Activated CD8-positive, alpha-beta memory T cell treated with anti-CD3 and anti-CD28 coated beads, Interleukin-2, amount 50 U/mL, for 1 hour (primary cell): ENCODE measurements around the gene TMEM163.
"Not testable (repeated sequence)": the region's sequence is repeated elsewhere in the genome, so short reads cannot be mapped to it uniquely, and the experiment has no call there.

Experiments
- DNase-seq: peaks from one replicate; pipeline ENCODE4 v3.0.0-alpha.2; 2020; ENCODE audit errors: extremely low read depth

TMEM163 gene

DNA sequence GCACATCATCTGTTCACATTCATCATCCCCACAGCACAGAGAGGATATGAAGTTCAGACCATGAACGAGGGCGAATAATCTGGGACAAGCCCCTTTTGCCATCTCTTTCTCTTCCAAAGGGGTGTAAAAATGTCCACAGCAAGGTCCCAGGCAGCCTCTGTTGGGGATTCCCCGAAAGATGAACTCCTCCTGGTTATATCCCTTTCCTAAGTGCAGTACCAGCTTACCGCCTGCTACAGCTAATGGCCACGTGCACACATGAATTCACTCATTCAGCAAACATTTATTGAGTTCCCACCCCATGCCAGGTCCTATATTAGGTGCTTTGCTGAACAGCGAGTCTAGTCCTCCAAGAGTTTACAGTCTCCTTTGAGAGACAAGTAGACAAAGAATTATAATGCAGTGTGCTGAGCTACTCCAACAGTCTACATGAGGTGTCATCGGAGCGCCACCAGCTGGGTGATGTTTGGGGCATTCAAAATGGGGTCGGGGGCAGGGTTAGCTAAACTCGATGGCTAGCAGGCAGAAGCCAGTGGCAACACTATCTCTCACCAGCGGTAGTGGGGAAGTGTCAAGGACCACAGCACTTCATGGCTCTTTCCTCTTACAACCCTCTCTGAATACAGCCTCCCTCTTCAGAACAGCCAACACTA, 228.9 kb downstream of the TMEM163 start:
- no peak for DNase-seq

GRCh38 chr2:134482766-134483340, 235.9 kb downstream of the TMEM163 start:
- DNase-seq, result no peak

- DNase-seq, result no peak
These were observed 236.6 kb downstream of the TMEM163 start for GRCh38 chr2:134482131-134482723.

DNA sequence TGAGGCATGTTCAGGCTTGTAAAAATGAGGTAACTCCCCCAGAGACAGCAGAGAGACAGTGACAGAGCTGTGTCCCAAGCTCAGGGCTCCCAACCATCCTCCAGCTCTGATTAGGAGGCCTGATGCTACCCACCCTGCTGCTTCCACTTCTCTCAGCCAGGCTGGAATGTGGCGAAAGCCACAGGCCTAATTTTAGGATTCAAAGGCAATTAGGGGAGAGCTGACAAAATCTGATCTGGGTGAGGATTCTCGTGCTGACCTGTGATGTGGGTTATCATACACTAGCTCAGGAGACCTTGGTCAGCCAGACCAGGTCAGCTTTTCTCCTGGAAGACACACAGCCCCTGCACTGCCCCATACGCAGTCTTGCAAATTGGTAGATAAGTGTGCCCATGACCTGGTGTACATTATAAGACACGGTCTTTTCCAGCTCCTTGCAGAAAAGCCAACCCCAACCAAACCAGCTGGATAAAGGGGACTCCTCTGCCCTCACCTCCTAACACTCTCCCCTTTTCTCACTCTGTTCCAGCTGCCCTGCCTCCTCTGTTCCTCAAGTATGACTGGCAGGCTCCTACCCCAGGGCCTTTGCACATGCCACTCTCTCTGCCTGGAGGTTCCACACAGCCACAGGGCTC, 239.0 kb downstream of the TMEM163 start:
- no peak for DNase-seq

DNA sequence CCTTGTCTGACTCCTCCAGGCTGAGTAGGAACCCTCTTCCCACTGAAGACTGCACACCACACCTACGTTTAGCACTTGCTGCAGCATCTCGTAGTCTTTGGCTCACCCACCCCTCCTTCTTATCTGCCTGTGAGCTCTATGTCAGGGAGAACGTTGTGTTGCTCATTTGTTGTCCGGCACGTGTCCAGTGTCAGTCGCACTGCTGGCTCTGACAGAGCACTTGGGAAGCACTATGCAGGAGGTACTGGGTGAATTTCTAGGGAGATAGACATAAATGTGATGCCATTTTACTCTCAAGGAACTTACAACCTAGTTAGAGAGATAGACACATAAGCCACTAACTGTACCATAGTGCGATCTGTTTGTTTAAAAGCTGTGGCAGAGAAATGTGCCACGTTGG, 241.8 kb downstream of the TMEM163 start:
- not testable (repeated sequence) for DNase-seq

DNA sequence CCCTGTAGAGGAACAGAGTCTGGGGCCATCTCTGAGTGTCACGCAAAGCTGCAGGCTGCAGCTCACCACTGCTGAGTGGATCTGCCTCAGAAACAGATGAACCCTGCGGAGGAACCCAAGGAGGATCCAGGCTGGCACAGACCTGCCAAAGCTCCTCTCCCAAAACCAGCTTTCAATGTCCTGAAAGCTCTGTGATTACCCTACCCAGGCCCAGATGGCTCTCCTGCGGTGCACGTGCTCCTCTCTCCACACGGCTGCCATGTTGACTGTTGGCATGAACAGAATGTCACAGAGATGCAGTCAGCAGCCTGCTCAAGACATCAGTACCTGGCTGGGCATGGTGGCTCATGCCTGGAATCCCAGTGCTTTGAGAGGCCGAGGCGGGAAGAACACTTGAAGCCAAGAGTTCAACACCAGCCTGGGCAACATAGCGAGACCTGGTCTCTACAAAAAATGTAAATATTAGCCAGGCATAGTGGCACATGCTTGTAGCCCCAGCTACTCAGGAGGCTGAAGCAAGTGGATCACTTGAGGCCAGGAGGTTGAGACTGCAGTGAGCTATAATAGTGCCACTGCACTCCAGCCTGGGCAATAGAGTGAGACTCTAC, 248.1 kb downstream of the TMEM163 start:
- no peak for DNase-seq

DNA sequence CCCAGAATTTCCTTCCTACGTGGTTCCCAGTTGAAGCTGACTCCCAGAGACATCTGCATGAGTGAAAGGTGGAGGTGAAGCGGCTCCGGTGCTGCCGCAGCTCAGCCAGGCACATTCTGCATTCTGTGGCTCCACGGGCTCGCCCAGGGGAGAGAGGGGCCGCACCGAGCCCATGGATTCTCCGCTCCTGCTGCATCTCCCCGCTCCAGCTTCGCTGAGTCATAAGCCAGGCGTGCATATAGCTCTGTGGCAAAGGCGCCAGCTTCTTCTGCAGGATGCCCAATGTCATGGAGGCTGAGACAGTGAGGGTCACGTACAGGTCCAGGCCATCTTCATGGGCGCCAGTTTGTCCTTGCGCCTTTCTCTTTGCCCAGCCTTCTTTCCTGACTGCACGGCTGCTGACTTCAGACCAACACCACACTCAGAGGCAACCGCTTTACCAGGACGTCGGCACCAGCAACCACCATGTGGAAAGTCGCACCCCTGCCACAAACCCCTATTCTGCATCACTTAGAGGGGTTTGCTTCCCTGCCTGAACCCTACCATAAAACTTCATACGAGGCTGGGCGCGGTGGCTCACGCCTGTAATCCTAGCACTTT, 249.2 kb downstream of the TMEM163 start:
- no peak for DNase-seq

- DNase-seq, result no peak
These were observed 250.0 kb downstream of the TMEM163 start for GRCh38 chr2:134468776-134469175.

DNA sequence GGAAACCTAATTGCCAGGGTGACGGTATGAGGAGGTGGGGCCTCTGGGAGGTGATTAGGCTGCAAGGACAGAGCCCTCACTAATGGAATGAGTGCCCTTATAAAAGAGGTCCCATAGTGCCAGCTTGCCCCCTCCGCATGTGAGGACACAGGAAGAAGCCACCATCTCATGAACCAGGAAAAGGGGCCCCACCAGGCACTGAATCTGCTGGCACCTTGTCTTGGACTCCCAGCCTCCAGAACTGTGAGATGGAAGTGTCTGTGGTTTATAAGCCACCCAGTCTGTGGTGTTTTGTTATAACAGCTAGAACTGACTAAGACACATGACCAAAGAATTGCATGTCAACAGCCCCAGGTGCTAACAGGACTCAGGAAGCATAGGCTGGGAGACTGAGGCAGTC, 250.6 kb downstream of the TMEM163 start:
- DNase-seq, result no peak

- no peak for DNase-seq
These were observed 252.7 kb downstream of the TMEM163 start for GRCh38 chr2:134466141-134466540.

GRCh38 chr2:134465228-134466105, 253.3 kb downstream of the TMEM163 start:
- DNase-seq, result no peak

DNA sequence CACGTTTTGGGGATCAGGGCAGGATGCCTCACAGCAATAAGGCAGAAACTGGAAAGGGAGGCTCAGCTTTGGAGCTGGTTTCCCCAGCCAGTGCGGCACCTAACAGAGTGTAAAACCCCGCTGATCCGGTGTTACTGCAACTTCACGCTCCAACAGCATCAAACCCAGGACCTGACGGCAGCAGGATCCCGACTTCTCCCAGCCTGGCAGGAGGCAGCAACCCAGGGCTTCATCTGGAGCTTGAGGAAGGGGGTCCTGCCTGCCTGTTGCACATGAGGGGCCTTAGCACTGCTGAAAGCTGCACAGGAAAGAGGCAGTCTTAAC, 255.1 kb downstream of the TMEM163 start:
- DNase-seq, result no peak

DNA sequence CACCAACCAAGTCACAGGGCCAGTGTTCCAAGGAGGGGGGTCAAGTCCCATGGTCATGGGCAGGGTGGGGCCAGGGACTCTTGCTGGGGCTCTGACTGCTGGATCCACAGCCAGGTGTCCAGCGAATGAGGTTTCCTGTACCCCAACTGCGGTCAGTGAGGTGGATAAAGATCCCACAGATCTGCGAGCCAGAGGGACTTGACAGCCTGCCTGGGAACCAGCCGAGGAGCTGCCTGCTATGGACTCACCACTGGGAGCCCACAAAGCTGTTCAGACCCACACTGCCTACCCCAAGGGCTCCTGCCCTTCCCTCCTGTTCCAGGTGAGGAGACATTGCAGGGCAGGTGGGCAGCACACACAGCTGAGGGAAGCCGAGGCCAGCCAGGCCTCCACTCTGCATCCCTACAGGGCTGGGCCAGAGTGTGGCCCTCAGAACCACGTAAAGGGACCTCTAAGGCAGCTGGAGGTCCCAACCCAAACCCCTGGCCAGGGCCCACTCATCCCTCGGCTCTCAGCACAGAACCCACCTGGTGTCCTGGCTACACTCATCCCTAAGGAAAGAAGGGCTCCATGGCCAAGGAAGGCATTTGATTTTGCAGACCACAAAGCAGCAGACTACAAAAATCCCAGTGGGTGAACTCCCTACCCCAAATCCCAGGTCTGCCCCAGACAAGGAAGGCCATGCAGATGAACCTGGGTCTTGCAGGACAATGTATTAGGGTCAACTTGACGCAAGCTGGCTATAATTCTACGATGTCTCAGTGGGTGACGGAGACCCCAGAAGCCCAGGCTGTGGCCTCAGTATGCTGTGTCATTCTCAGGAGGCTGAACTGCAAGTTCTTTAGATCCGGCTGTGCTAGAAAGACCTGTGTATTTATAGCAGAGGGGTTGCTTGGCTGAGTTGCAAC, 255.8 kb downstream of the TMEM163 start:
- DNase-seq, result no peak

GRCh38 chr2:134462275-134462674, 256.5 kb downstream of the TMEM163 start:
- no peak for DNase-seq

GRCh38 chr2:134461511-134461910, 257.3 kb downstream of the TMEM163 start:
- no peak for DNase-seq

DNA sequence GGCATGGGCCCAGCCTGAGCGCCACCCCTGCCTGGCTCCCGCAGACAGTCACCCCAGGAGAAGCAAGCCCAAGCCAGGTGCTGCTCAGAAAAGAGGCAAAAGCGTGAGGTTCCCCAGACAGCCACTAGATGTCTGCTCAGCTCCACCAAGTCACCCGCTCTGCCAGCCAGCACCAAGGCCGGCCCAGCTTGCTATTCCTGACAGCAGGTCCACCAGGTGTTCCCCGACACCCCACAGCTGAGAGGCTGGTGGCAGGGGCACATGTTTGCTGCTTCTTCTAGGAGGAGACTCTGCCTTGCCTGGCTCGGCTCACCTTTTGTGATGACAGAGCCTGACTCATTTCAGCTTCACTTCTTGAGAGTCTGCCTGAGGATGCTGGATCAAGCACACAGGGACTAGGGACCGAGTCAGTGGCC, 258.2 kb downstream of the TMEM163 start:
- DNase-seq, result no peak

DNA sequence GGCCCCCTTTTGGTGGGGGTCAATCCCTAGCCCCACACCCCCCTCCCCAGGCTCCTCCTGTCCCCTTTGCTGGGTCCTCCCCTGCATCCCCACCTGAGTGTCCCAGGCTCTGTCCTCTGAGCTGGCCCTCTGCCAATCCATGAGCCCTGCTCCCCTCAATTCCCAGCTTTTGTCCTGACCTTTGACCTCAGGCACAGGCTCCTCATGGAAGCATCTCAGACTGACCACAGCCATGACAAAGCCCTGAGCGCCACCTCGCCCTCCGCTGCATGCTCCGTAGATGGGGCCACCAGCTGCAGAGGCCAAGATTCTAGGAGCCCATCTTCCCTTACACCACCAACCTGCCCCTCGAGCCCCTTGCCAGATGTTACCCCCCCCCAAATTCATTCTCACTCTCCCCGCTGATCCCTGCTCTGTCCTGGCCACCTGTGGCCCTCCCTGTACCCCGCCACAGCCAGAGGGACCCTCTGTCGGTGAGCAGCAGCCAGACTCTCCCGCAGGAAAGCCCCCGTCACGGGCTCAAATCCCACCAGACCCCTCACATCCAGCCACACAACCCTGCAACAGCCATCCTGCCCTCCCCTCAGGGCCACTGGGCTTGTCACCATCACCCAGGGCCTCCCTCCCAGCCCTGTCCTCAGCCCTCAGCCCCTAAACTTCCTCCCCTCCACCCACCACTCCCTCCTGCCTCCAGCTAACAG, 258.9 kb downstream of the TMEM163 start:
- no peak for DNase-seq

GRCh38 chr2:134458950-134459349, 259.9 kb downstream of the TMEM163 start:
- DNase-seq, result no peak

- no peak for DNase-seq
These were observed 260.3 kb downstream of the TMEM163 start for GRCh38 chr2:134458473-134458853.
